ENCODE data around the gene B3GNT3. TPM values are rescaled to one million over a fixed set of nuclear protein-coding genes. Genes with fewer than 3 reads are reported as not detected.

Gene B3GNT3
- total and polyA plus RNA-seq, 2 of the 13 experiments (the other 11 are each of a cell fraction or from before 2014, with no cell fraction given) = 0.86 to 4.0 TPM

GRCh38 chr19:17841810-17842662, 47.1 kb downstream of the B3GNT3 start:
- Histone ChIP-seq H3K4me2 (ENCODE audit: low read depth, low read length) (no peak overlapping the region), H3K27ac (ENCODE audit: extremely low read length, insufficient read depth, low read length) (no peak overlapping the region), H2AFZ (ENCODE audit: low read length) (no peak overlapping the region), H3K4me1 (ENCODE audit: insufficient read depth, low read length) (peaks cover 7% of the 10 kb centered on the region; the same call in 1 of the 2 replicates), H3K27me3 (ENCODE audit: control insufficient read depth in 1 of 2, insufficient read depth in 2 of 2, low read length in 2 of 2) (no peaks in the 10 kb centered on the region; a peak in 1 of 5 replicates), H3K4me3 (replicated peaks in 1 of 3; ENCODE audit: insufficient read depth in 1 of 3, low read depth in 2 of 3, low read length in 3 of 3) (no peak overlapping the region), H3K36me3 (replicated peaks in 1 of 2; ENCODE audit: control insufficient read depth in 1 of 2, insufficient read depth in 2 of 2, low read length in 2 of 2) (peaks cover 4 to 6% of the 10 kb centered on the region in 2 experiments; a peak in 2 of 5 replicates), H3K9me3 (ENCODE audit: low read length) (no peaks in the 10 kb centered on the region), H4K20me1 (ENCODE audit: insufficient read depth, low read length) (no peaks in the 10 kb centered on the region), H3K9ac (ENCODE audit: insufficient read depth, low read depth, low read length) (no peak overlapping the region), H3K79me2 (ENCODE audit: insufficient read depth, low read length) (no peaks in the 10 kb centered on the region)
- ChIA-PET CTCF (ENCODE audit: low intra/inter-chr PET ratio, low total read pairs) (no interaction called here), POLR2A (interaction anchor here (1.4 kb wide), 1 partner anchor 17 kb away, joined by 3 read pairs; the partner anchor contains the start of gene RPL18A)
- ATAC-seq (no peak; the same call in 1 of the 3 replicates), DNase-seq (ENCODE audit: low spot score) (no peak), FAIRE-seq (no peak)
- intact Hi-C loops (cut with micrococcal nuclease; ENCODE audit: unreplicated experiment) = no loop called here
- BruUV-seq (replicated peaks) = no TSS peak
- WGBS (ENCODE audit: low lambda C conversion rate) = 82% methylated on average over 34 of the region's 56 CpGs
- in situ Hi-C loops (cut with HindIII; ENCODE audit: extremely low pct_ligation_motif_present, low pct_unique_long_range_greater_than_20kb) = no loop called here
- no peak for TF ChIP-seq SIX4 (CRISPR knock-in tag; IDR thresholded peaks at IDR 0.05)
- no peak for TF ChIP-seq ZNF768 (CRISPR knock-in tag; IDR thresholded peaks at IDR 0.05)
- TF ChIP-seq ZBTB33 (CRISPR knock-in tag; IDR thresholded peaks at IDR 0.05) = peak; percentile 71
- TF ChIP-seq ZNF597 (CRISPR knock-in tag; IDR thresholded peaks at IDR 0.05) = no peak
- TF ChIP-seq TOPORS (CRISPR knock-in tag; IDR thresholded peaks at IDR 0.05) = no peak
- TF ChIP-seq MAFG (CRISPR knock-in tag; IDR thresholded peaks at IDR 0.05) = no peak
- TF ChIP-seq ZBTB34 (CRISPR knock-in tag; IDR thresholded peaks at IDR 0.05) = no peak
- TF ChIP-seq ZKSCAN5 (CRISPR knock-in tag; IDR thresholded peaks at IDR 0.05) = no peak
- TF ChIP-seq RBFOX2 (IDR thresholded peaks at IDR 0.05; ENCODE audit: low read depth, low read length) = 0 out of 2 replicates have a peak, but pooled peaks have one; percentile 20
- no peak for TF ChIP-seq CERS6 (CRISPR knock-in tag; IDR thresholded peaks at IDR 0.05)
- TF ChIP-seq TARDBP (CRISPR knock-in tag; IDR thresholded peaks at IDR 0.05) = no peak
- TF ChIP-seq ATF5 (CRISPR knock-in tag; IDR thresholded peaks at IDR 0.05; ENCODE audit: low read depth) = no peak
- no peak for TF ChIP-seq CBX5 (CRISPR knock-in tag; IDR thresholded peaks at IDR 0.05; ENCODE audit: borderline replicate concordance)
- TF ChIP-seq NFIB (CRISPR knock-in tag; IDR thresholded peaks at IDR 0.05; ENCODE audit: borderline replicate concordance) = no peak
- no peak for TF ChIP-seq GRHL1 (CRISPR knock-in tag; conservative IDR thresholded peaks at IDR 0.05)

All from HepG2 (cell line).